NCI-H345 (cell line): Measurements from ENCODE around the gene CCS.
"Not testable (repeated sequence)": the region's sequence is repeated elsewhere in the genome, so short reads cannot be mapped to it uniquely, and the experiment has no call there.

Source experiments
- DNase-seq: peaks from one replicate; lab custom pipeline; 2025; lab: John Stamatoyannopoulos, UW

The CCS gene

DNA sequence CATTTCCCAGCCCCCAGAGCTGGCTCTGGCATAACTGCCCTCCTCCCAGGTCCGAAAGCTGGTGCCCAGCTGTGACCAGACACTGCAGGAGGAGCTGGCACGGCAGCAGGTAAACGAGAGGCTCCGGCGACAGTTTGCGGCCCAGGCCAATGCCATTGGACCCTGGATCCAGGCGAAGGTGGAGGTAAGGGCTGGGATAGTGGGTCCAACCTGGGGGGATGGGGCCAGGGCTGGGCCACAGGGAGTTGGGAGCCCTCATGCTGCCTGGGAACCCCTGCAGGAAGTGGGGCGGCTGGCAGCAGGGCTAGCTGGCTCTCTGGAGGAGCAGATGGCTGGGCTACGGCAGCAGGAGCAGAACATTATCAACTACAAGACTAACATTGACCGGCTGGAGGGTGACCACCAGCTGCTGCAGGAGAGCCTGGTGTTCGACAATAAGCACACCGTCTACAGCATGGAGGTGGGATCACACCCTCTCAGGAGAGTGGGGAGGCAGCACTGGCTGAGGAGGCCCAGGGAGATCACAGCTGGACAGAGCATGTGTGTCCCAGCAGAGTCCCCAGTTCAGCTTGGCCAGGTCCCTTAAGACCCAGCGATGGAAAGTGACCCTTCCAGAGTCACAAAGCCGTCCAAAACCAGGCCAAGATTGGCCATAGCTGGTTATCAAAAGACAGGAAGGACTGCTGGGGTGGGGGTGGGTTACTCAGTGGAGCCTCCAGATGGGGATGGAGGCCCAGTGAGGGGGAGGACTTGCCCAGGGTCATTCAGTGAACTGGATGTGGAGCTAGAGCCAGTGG, 31.6 kb upstream of the CCS start:
- DNase-seq = no peak

- no peak for DNase-seq
Observed at GRCh38 chr11:66561975-66562248, 31.1 kb upstream of the CCS start.

DNA sequence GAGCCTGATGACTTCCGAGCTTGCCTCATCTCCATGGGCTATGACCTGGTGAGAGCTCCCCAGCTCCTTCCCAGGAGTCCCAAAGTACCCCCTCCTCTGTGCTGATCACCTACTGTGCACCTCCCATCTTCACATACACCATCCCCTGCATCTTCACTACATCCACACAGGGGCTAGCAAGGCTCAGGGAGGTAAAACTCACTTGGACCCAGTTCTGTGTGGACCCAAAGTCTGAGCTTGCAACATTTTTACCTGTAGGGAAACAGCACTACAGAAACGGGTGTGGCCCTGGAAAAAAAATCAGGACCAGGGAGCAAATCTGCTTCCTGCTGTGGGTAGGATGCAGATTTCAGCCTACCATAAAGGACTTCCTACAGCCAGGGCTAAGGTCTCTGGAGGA, 30.7 kb upstream of the CCS start:
- no peak for DNase-seq

DNA sequence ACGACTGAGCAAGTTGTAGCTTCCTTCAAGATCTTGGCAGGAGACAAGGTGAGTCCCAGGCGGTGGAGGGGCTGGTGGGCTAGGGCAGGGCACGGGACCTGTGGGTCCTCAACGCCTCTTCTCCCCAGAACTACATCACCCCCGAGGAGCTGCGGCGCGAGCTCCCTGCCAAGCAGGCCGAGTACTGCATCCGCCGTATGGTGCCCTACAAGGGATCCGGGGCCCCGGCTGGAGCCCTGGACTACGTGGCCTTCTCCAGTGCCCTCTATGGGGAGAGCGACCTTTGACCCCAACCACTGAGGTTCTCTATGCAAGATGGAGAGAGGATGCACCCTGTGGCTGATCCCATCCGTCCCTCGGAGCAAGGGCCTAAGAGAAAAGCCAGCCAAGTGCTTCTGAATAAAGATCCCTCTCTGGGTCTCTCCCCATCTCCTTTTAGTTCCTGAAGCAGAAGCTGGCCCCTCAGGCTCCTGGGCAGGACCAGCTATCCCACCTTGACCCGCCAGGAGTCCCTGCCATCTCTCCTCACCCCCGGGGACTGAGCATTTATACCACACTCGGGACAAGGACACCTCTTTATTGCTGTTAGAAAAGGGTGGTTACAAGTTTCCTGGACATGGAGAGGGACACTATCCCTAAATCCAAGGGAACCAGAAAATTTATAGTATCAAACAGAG, 29.9 kb upstream of the CCS start:
- DNase-seq = no peak

DNA sequence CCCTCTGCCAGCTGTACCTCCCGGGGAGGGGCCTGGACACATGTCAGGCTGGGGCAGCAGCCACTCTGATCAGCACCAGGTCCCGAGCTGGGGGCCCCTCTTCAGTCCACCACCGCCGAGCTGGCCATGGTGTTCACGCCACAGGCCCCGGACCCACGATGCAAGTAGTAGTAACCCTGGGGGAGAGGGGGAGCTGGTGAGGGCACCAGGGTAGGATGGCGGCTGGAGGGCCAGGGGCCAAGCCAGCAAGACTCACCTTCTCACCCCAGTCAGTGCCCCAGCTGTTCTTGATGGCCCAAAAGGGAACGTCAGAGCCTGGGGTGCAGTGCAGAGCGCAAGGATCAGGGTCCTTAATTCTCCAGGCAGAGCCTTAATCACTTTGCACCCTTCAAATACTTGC, 29.2 kb upstream of the CCS start:
- no peak for DNase-seq

GRCh38 chr11:66564538-66564937, 28.4 kb upstream of the CCS start:
- DNase-seq = no peak

DNA sequence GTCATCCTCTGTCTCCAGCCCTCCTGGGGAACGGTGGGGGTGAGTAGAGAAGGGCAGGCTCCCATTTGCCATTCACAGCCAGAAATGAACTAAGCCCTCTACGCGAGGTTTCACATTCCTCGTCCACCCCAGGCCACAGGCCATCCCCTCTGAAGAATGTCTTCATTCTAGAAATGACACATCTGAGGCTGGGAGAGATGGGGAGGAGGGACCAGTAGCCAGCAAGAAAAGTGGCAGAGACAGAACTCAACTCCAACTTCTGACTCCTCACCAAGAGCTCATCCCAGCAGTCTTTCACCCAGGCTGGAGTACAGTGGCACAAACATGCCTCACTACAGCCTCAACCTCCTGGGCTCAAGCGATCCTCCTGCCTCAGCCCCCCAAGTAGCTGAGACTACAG, 28.0 kb upstream of the CCS start:
- DNase-seq = no peak

DNA sequence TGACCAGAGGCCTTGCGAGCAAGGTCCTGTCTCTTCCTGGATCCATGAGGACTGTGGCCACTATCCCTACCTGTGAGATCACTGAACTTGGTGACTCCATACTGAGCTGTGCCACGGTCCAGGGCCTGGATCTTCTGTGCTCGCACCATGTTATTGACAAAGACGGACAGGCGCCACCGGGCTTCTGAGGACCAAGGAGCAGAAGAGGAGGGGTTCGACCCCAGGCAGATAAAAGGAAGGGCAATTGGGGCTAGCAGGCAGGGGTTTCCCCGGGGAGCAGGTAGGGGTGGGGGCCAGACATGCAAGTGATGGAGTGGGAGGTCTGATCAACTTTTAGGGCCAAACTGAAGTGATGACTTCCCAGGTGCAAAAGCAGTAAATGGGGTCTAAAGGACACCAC, 26.8 kb upstream of the CCS start:
- no peak for DNase-seq

DNA sequence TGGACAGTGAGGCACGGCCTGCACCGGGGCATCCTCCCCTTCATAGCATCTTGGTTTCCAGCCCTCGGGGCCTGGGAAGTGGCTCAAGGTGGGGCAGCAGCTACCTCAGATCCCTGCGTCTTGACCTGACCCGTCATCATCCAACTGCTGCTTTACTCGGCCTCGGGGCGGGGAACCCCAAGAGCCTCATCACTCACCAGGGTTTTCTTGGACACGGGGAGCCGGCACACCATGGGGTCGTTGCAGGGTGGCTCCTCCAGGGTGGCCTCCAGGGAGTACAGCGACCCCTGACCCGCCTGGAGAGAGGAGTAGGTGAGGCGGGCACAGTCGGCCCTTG, 25.2 kb upstream of the CCS start:
- no peak for DNase-seq

DNA sequence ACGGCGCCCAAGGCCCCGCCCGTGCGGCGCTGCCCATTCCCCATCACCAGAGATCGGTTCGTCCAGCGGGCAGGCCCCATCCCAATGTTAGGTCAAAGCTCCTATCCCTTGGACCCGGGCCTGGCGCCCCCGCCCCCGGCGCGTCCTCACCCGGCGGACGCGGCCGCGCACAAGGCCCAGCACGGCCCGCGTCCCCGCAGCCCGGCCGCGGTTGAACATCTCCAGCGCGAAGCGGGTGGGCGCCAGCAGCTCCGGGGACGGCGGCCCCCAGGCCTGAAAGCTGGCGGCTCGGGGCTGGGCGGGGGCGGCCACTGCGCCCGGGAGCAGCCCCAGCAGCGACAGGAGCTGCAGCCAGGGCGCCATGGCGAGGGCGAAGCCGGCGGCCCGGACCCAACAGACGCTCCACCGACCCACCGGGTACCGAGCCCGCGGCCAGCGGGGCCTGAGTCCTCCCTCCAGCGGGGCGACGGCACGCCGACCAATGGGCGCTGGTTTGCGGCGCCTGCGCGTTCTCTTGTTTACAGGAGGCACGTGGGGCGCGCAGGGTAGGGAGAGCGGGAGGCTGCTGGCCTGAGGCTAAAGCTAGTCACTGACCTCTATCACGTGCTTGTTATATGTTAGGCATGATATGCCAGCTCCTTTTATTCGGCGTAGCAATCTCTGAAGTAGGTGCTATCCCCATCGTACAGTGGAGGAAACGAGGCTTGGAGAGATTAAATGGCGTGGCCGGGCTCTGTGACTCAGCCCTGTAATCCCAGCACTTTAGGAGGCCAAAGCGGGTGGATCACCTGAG, 24.7 kb upstream of the CCS start, which contains the start of gene CTSF:
Gene CTSF (minus strand): TSS at position 483 of the 793 bp plus-strand sequence. CDS start 120 bp downstream, at position 363.
- DNase-seq = peak; percentile 71

DNA sequence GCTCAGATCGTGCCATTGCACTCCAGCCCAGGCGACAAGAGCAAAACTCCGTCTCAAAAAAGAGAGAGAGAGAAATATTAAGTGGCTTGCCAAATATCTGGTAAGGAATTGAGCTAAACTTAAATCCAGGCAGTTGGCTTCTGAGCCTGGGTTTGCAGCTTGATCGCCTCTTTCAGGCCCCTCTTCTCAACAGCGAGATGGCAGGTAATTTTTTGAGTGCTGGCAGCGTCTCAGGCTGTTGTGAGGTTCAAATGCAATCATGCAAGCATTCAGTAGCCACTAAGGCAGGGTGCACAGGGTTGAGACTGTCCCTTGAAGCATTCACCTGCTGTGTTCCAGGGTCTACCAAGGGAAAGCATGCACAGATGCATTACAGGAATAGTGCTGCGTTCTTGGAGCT, 23.9 kb upstream of the CCS start:
- DNase-seq = no peak

DNA sequence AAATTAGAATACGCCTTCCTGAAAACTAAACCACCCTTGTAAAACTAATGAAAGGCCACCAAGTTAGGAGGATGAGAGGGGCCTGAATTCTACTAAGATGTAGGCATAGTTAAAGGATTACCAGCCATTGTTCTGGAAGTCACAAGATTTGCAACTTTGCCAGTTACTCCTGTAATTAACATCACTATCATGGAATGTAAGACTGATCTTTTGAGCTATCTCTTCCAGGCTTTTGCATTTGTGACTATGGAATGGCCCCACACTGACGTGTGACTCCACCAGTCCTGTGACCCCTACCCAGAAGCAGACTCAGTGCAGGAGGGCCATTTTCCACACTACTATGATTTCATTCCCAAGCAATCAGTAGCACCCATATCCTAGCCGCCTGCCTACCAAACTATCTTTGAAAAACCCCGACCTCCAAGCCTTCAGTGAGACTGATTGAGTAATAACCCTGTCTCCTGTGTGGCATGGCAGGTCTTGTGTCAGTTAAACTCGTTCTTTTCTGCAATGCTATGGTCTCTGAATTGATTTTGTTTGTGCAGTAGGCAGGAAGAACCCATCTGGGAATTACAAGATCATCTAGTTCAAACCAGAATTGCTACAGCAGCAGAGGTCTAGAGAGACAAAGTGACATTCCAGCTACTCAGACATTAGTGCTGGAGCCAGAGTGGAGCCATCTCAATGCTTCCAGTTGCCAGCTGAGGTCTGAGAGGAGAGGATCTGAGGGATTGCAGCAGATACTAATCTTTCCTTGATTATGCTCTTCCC, 22.7 kb upstream of the CCS start:
- no peak for DNase-seq

DNA sequence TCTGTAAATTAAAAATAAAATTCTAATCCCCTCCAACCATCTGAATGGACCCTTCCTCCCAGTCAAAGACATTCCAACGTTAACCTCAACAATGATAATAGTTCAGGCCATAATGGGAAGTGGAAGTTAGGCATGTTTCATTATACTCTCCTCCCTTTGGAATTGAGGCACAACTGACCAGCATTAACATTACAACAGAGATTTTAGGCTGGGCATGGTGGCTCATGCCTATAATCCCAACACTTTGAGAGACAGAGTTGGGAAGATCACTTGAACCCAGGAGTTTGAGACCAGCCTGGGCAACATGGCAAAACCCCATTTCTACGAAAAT, 22.2 kb upstream of the CCS start:
- DNase-seq = no peak

- DNase-seq = peak; percentile 54
Observed at GRCh38 chr11:66579017-66579606, 13.9 kb upstream of the CCS start.

DNA sequence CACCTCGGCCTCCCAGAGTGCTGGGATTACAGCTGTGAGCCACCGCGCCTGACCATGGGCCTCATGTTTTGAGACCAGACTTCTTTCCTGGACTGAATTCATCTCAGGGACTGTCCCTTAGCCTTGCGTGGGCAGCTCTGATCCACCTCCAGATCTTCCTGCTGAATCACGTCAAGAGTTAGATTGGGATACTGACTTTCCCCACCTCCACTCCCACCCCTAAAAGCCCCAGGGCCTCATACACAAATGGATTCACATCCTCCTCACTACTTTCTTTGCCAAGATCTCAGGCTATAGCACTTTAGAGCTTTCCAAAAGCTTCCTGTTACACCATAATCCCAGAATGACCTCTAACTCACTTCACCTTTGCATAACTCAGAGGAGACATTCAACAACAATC, 12.2 kb upstream of the CCS start:
- DNase-seq = no peak

GRCh38 chr11:66581261-66581660, 11.7 kb upstream of the CCS start:
- DNase-seq = no peak

- DNase-seq = not testable (repeated sequence)
Observed at GRCh38 chr11:66582565-66583147, 10.3 kb upstream of the CCS start.

GRCh38 chr11:66585447-66585846, 7.5 kb upstream of the CCS start:
- not testable (repeated sequence) for DNase-seq

- no peak for DNase-seq
Observed at GRCh38 chr11:66586136-66586535, 6.8 kb upstream of the CCS start.

GRCh38 chr11:66589315-66589714, 3.7 kb upstream of the CCS start:
- not testable (repeated sequence) for DNase-seq

GRCh38 chr11:66589996-66590675, 2.8 kb upstream of the CCS start:
- no peak for DNase-seq
